Left lobe of liver (tissue), 2 donors: ENCODE results near the gene NCBP2. TPM values are rescaled to one million over a fixed set of nuclear protein-coding genes. Genes with fewer than 3 reads are reported as not detected.
A peak's percentile ranks its signal among the peaks of the same experiment; 100 is the strongest.

ENCODE experiments used
- ATAC-seq: fragments of 200-7000 bp; cut with Tn5 transposase; one replicate; pipeline ENCODE4 v1.9.1; 2020; ENCODE audit warnings: mild to moderate bottlenecking, moderate library complexity
- DNase-seq: peaks from one replicate; pipeline ENCODE4 v3.0.0-alpha.2; 2020; ENCODE audit warnings: low spot score
- total RNA-seq: library from RNA; stranded (reverse); gene quantifications from one replicate; pipeline ENCODE4 v1.2.1, GENCODE V29; 2021
- donor health status: DM: no; HTN: no; CAD: no; lungs with moderate emphysema.
- donor health status: DM: no; HTN: yes; CAD: no.

NCBP2 gene
- total RNA-seq = 16.0 TPM

- ATAC-seq = peak; percentile 94
- peak; percentile 99 for DNase-seq
Observed at GRCh38 chr3:196942226-196942914, at the start of gene NCBP2. NCBP2 (minus strand) TSS chr3:196942528; CDS start chr3:196942503, 25 bp downstream.

DNA sequence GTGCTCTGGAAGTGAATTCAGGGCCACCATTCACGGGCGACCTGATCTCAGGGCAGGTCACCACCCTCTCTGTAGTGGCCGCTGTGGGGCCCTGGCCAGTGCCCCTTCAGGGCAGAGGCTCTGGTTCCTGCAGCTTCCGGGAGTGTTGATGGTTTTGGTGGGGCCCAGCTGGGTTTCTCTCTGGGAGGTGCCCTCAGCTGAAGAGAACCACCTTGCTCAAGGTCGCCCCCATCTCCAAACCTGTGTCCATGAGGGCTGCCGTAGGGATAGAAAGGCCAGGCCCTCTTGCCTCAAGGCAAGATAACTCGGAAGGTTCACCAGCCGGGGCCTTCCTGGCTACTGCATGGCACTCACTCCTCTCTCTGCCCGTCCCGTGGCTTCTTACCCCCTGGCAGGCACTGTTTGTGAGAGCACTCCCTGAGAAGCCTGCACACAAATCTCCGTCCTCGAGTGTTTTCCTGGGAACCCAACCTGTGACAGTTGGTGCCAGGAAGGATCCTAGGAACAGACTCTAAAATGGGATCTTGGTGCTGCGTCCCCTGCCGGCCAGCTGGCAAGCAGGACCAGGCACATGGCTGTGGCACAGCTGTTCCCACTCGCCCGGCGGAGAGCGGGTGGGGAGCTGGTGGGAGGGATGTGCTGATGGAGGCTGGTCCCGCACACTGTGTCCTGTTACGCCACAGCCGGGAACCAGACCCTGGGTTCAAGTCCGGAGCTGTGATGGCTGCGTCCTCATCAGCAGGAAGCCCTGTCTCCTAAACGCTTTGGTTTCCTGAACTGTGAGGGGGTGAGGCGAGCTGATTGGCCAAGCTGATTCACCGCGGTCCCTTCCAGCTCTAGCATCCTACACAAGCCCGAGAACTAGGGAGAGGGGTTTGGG, 49.5 kb upstream of the NCBP2 start:
- no peak for DNase-seq
- no peak for ATAC-seq

- DNase-seq (no peak), ATAC-seq (no peak)
Observed at GRCh38 chr3:196990601-196991007, 48.3 kb upstream of the NCBP2 start.

DNA sequence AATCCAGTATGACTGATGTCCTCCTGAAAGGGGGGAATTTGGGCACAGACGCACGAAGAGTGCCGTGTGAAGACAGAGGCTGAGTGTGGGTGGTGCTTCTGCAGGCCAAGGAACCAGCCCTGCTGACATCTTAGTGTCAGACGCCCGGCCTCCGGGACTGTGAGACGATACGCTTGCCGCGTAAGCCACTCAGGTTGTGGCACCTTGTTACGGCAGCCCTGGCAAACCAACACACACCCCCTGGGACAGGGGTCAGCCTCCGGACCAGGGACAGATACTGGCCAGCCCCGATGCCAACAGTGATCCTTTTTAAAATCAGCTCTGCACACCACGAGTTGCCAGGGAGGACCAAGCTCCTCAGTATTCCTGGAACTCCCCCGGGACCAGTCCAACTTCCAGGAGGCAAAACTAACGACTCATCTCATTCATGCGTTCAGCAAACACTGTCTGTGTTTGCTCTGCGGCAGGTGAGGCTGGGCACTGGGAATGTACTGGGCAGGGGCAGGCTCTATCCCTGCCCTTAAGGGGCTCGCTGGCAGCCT, 47.5 kb upstream of the NCBP2 start:
- no peak for ATAC-seq

DNA sequence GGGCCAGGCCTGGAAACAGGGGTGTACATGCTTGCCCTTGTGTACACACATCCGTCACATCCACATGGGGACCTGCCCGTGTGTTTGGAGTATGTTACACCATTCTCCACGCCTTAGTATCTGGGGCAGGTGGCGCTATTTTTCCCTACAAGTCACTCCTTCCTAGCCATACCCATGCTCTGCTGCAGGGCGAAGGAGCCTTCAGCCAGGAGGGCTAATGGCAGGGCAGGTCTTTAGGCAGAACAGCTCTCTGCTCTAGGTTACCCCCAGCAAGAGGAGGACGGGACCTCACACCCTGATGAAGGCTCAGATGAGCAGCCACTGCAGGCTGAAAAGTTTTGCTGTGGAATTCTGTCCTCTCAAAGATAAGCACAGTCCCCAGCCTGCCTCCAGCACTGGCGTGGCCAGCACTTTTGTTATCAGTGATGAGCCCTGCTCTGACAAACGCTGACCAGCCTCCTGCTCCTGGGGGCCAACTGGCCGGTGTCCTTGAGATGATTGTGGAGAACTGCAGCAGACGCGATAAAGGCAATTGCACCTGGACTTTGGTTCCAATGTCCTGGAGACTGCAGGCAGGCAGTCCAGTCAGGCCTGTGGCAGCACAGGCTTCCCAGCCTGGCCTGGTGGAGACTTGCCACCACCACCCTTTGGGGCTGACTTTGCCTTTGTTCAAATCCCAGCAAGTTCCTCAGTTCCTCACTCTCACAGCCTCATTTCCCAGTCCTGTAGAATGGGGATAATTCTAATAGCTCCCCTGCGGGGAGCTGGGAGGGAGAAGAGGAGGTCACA, 46.1 kb upstream of the NCBP2 start:
- ATAC-seq (peak; percentile 51), DNase-seq (no peak)

More for the DNA sequence above, 47.5 kb upstream of the NCBP2 start:
- no peak for DNase-seq

DNA sequence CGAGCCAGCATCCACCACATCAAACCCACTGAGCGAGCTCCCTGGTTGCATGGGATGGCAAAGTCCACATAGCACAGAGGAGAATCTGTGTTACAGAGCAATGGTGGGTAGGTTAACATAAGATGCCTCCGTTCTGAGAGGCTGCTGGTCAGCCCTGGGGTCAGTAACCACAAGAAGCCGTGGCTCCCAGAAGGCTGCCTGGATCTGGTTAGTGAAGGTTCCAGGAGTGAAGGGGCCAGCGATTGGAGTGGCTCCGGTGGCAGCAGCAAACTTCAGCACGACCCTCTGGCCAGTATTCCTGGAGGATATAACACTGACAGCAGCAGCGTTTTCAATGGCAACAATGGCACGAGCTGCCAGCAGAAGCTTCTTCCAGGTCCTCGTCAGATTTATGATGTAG, 44.7 kb upstream of the NCBP2 start:
- no peak for DNase-seq
- no peak for ATAC-seq

DNA sequence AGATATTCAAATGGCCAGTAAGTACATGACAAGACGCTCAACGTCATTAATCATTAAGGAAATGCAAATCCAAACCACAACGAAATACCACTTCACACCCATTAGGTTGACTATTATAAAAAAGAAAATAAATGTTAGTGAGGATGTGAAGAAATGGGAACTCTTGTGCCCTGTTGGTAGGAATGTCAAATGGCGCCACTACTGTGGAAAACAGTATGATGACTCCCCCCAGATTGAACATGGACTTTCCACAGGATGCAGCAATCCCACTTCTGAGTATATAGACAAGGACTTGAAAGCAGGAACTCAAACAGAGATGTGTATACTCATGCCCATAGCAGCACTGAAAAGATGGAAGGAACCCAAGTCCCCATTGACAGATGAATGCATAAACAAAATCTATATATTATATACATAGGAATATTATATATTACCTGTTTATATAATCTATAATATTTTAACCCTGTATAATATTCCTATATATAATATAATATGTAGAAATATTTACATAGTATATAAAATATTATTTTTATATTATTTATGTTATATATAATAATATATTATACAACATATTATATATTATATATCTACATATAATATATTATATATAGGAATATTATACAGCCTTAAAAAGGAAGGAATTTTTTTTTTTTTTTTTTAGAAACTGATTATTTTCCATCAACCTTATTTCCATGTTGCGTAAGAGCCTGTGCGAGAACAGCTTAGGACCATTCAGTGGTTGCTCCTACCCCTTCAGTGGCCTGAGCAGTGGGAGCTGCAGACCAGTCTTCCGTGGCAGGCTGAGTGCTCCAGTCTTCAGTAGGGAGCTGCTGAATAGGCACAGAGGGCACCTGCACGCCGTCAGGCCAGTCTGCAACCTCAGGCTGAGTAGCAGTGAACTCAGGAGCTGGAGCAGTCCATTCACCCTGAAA, 43.9 kb upstream of the NCBP2 start:
- DNase-seq = no peak
- no peak for ATAC-seq

GRCh38 chr3:196985298-196985697, 43.0 kb upstream of the NCBP2 start:
- DNase-seq (no peak), ATAC-seq (no peak)

- no peak for DNase-seq
- no peak for ATAC-seq
Observed at GRCh38 chr3:196983186-196983585, 40.9 kb upstream of the NCBP2 start.

GRCh38 chr3:196981657-196982056, 39.3 kb upstream of the NCBP2 start:
- ATAC-seq (peak; percentile 43), DNase-seq (no peak)

DNA sequence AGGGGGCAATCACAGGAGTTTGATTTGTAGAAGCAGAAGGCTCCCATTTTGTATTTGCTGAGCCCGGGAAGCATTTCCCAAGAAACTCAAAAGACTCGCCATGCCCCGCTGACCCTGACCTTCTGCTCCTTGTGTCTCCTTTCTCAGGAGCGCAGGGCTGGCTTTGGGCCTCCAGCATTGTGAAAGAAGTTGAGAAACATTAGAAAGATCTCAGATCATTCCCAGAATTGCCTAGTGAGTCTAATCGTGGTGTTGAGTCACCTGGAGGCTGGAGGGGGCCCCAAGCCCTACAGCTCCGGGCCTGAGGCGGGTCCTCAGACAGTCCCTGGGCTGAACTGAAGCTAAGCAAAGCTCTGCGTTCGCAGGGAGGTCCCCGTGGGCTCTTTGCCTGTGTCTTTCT, 37.2 kb upstream of the NCBP2 start:
- ATAC-seq (no peak), DNase-seq (no peak)

GRCh38 chr3:196976941-196977340, 34.6 kb upstream of the NCBP2 start:
- no peak for ATAC-seq
- no peak for DNase-seq

- no peak for ATAC-seq
Observed at GRCh38 chr3:196975349-196975748, 33.0 kb upstream of the NCBP2 start.

GRCh38 chr3:196974661-196975060, 32.3 kb upstream of the NCBP2 start:
- no peak for ATAC-seq
- DNase-seq = no peak

More at GRCh38 chr3:196975349-196975748, 33.0 kb upstream of the NCBP2 start:
- no peak for DNase-seq

DNA sequence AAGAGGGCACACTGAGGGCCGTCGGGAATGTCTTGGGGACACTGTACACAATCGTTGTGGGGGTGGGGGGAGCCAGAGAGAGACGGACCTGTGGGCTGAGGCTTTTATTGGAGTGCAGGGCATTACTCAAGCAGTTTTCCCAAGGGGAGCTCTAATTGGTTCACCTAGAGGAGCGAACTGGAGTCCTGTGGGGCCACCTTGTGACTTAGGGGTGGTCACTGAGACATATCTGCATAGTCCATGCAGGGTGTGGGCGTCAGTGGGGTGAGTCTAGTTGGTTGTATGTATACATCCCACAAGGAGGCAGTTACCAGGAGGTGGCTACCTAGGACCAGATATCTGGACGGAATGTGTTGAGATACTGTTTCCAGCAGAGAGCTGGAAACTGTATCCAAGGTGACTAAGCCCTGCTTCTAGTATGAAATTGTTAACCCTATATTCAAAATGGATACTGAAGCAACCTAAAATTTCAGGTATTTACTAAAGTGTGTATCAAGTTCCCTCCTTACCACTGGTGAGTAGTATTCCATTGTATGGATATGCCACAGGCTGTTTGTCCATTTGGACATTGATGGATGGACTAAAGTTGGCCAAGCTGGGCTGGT, 28.9 kb upstream of the NCBP2 start:
- ATAC-seq = no peak
- no peak for DNase-seq

- no peak for DNase-seq
- ATAC-seq = no peak
Observed at GRCh38 chr3:196970547-196971093, 28.3 kb upstream of the NCBP2 start.

- DNase-seq = peak; percentile 70
- peak; percentile 90 for ATAC-seq
Observed at GRCh38 chr3:196969660-196970546, 27.6 kb upstream of the NCBP2 start.

- ATAC-seq = peak; percentile 35
- peak; percentile 58 for DNase-seq
Observed at GRCh38 chr3:196969134-196969659, 26.9 kb upstream of the NCBP2 start.
